Measurements from ENCODE around the gene SLC6A8.

The SLC6A8 gene

DNA sequence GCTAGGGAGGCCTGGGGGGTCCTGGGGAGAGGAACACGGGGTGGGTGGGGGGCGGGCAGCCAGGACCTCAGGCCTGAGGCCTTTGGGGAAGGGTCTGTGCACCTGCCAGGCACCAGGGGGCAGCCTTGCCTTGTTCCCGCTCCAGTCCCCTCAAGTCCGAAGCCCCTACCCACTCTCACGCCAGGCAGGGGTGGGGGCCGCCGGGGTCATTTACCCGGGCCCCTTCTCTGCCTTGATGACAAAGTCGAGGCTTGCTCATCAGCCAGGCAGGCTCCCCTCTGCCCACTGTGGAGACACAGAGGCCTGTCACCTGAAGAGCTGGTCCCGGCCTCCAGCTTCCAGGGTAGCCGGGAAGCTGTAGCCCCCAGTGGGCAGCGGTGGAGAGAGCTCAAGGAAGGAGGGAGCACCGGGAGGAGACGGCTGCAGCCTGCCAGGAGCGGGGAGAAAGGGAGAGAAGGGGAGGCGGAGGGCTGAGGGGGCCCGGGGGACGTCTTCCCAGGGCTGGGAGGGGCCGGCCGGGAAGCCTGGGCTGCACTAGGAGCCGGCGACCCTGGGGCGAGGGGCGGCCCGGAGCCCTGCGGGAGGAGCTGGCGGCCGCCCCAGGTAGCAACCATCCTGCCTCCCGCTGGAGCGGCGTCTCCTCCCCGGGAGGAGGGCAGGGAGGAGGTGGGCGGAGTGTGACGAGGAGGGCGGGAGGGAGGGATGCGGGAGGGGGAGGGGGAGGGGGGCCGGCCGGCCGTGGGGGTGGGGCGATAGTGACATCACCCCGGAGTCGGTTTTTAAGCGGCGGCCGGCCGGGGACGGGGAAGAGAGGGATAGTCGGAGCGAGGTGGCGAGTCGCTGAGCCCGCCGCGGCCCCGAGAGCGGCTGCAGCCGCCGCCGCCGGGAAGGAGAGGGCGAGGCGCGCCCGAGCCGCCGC, at the start of gene SLC6A8:
Gene SLC6A8, plus strand, starts transcription at position 806 of the 919 bp plus-strand sequence. CDS start 649 bp downstream, outside the sequence.
- DNase-seq (ENCODE audit: low spot score in 2 of 2): no peak
- peak within 1 kb of the TSS; percentile 72 for H3K4me3 Mint-ChIP-seq
- H3K27ac Mint-ChIP-seq (ENCODE audit: low read depth): no peak within 1 kb of the TSS
- H3K27me3 Mint-ChIP-seq: no peaks in the 10 kb centered on the region
- peaks cover 4% of the 10 kb centered on the region for H3K36me3 Mint-ChIP-seq (ENCODE audit: insufficient read depth)
- H3K9me3 Mint-ChIP-seq: no peaks in the 10 kb centered on the region
- H3K4me1 Mint-ChIP-seq: no peaks in the 10 kb centered on the region
- no peak for ATAC-seq (replicated peaks; ENCODE audit: extremely low read depth, poor library complexity, severe bottlenecking)

DNA sequence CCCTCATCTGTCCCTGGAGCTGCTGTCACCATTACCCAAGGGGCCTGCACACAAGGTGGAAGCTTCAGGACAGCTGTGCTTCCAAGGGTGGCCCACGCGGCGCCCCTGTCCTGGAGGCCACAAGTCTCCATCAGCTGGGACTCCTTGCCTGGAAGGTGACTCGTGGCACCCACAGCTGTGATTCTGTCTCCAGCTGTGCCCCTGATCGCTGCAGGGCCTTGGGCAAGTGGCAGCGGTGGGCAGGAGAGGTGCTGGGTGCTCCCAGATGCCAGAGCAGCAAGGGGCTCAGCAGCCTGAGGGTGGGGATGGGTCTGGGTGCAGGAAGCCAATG, 49.7 kb upstream of the SLC6A8 start:
- no peak for DNase-seq (ENCODE audit: low spot score in 2 of 2)
- H3K27me3 Mint-ChIP-seq: peaks cover 21% of the 10 kb centered on the region

DNA sequence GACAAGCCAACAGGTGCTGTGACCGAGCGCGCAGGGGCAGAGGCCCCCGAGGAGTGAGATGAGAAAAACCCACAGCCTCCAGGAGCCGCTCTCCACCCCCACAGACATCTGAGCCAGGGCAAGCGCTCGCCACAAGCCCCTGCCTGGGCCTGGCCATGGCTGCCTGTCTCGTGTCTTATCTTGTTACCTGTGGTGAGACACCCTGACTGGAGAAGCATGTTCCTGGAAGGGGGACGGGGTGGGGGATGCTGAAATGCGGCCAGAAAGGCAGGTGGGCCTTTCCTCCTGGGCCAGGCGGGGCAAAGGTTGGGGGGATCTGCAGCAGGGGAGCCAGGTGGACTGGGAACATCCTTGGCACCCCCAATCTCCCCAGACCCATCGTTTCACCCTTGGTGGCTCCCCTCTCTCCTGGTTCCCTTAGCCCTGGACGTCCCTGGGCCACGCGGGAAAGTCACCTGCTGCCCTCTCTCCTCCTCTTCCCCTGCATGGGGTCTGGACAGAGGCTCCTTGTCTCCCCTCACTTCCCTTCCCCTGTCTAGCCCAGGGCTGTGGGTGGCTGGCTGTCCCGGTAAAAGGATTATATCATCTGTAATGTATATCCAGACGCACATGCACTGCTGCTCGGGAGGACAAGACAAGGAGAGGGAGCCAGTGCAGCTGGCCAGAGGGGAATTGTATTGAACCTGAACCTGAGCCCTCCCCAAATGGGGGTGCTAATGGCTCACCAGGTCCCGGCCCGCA, 49.1 kb upstream of the SLC6A8 start:
- peaks cover 1% of the 10 kb centered on the region for H3K36me3 Mint-ChIP-seq (ENCODE audit: insufficient read depth)
- no peak overlapping the region for H3K27ac Mint-ChIP-seq (ENCODE audit: low read depth)
- peaks cover 5% of the 10 kb centered on the region for H3K4me1 Mint-ChIP-seq
- H3K4me3 Mint-ChIP-seq: no peak overlapping the region
- no peak for DNase-seq (ENCODE audit: low spot score in 2 of 2)
- H3K9me3 Mint-ChIP-seq: no peaks in the 10 kb centered on the region
- H3K27me3 Mint-ChIP-seq: peaks cover 25% of the 10 kb centered on the region
- ATAC-seq (replicated peaks; ENCODE audit: extremely low read depth, poor library complexity, severe bottlenecking): no peak

More for the DNA sequence above, 49.7 kb upstream of the SLC6A8 start:
- no peaks in the 10 kb centered on the region for H3K9me3 Mint-ChIP-seq
- H3K4me3 Mint-ChIP-seq: no peak overlapping the region
- H3K27ac Mint-ChIP-seq (ENCODE audit: low read depth): no peak overlapping the region
- H3K36me3 Mint-ChIP-seq (ENCODE audit: insufficient read depth): no peaks in the 10 kb centered on the region
- peaks cover 4% of the 10 kb centered on the region for H3K4me1 Mint-ChIP-seq
- ATAC-seq (replicated peaks; ENCODE audit: extremely low read depth, poor library complexity, severe bottlenecking): no peak

DNA sequence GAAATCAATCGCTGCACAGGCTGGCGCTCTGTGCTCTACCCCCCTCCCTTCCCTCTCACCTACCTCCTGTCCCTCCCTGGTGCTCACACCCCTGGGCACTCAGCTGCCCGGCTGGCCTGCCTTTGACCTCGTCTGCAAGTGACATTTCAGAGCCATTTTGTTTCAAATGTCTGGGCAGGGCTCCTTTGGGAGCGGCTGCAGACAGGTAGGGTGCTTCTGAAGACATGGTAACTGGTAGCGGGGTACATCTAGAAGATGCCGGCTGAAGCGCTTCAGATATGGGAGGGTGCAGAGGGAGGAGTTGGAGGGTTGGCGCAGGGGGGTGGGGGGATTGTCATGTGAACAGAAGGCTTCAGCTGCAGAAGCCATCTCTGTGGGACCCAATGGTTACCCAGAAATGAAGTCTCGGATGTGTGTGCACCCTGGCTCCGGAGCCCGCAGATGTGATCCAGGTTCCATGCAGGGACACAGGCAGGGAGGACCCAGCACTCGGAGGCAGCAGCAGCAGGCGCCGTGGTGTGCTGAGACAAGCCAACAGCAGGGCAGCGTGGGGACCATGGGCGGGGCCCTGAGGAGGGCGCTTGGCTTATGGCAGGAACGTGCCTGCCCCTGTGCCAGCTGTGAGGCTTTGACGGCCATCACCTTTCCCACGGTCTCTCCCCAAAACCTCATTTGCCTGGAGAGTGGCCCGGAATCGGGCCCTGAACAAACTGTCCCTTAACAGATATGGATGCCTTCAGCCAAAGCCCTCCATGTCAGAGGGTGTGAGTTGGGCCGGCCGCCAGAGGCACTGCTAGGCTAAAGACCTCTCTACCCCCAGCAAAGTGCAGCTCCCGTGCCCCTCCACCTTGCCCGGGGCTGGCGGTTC, 48.3 kb upstream of the SLC6A8 start:
- Mint-ChIP-seq H3K4me3 (no peak overlapping the region), H3K4me1 (peaks cover 5% of the 10 kb centered on the region), H3K9me3 (no peaks in the 10 kb centered on the region), H3K36me3 (ENCODE audit: insufficient read depth) (peaks cover 1% of the 10 kb centered on the region), H3K27me3 (peaks cover 25% of the 10 kb centered on the region), H3K27ac (ENCODE audit: low read depth) (no peak overlapping the region)
- DNase-seq (ENCODE audit: low spot score in 2 of 2): no peak
- no peak for ATAC-seq (replicated peaks; ENCODE audit: extremely low read depth, poor library complexity, severe bottlenecking)

DNA sequence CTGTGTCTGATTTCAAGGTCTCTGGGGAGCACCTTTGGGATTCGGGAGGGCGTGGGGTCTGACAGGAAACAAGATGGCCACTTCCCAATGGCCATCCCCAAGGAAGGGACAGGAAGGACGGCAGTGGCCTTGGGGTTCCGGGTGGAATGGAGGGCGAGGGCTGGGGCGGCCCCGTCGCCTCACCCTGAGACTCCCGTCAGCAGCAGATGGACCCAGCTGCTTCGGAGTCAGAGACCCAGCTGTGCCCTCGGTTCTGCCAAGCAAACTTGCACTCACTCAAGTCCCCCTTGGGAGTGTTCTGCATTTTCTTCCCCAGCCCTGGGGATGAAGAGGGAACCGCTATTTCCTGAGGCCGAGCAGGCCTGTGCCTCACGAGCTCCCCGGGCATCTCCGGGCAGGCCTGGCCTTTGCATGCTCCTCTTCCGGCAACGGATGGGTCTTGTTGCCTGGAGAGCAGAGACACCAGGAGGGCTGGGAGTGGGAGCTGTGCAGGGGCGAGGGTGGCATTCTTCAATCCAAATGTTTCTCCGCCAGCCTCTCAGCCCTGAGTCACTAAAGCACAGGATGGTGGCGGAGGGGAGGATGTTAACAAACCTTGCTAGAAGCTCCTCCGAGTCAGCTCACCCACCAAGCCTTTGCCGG, 47.6 kb upstream of the SLC6A8 start:
- Mint-ChIP-seq H3K4me1 (peaks cover 5% of the 10 kb centered on the region), H3K27ac (ENCODE audit: low read depth) (no peak overlapping the region), H3K36me3 (ENCODE audit: insufficient read depth) (peaks cover 1% of the 10 kb centered on the region), H3K4me3 (no peak overlapping the region), H3K9me3 (no peaks in the 10 kb centered on the region), H3K27me3 (peaks cover 33% of the 10 kb centered on the region)
- ATAC-seq (replicated peaks; ENCODE audit: extremely low read depth, poor library complexity, severe bottlenecking): no peak
- no peak for DNase-seq (ENCODE audit: low spot score in 2 of 2)

DNA sequence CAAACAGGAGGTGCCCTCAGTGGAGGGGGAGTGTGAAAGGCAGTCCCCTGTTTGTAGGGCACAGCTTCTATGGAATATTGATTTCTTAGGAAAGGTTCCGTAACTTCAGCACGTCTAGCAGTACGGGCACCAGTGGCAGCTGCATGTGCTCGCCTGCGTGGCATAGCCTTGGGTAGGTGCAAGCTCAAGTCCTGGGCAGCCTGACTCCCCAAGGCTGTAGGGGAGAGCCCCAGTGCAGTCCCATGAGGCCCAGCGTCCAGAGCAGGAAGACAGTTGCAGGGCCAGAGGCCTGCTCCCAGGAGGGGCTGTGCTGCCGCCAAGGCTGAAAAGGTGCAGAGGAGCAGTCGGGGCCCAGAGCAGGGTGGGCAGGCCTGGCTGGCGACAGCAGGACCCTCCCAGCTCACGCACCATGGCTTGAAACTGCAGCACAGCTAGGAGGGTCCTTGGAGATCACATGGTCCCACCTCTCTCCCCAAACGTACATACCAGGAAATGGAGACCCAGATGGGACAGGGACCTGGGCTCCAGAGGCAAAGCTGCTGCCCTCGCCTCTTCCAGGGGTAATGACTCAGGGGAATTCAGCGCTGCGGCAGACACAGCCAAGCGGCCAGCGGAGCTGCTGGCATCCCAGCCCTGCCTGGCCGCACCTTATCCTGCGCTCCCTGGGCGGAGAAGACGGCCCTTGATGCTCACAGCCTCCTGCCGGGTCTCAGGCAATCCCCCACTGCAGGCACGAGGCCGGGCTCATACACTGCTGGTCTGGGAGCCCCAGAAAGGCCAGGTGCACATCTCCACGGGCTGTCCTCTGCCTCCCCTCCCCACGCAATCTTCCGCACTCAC, 46.8 kb upstream of the SLC6A8 start:
- Mint-ChIP-seq H3K27me3 (peaks cover 41% of the 10 kb centered on the region), H3K4me3 (no peak overlapping the region), H3K27ac (ENCODE audit: low read depth) (no peak overlapping the region), H3K36me3 (ENCODE audit: insufficient read depth) (peaks cover 1% of the 10 kb centered on the region), H3K4me1 (peaks cover 5% of the 10 kb centered on the region), H3K9me3 (no peaks in the 10 kb centered on the region)
- DNase-seq (ENCODE audit: low spot score in 2 of 2) (no peak), ATAC-seq (replicated peaks; ENCODE audit: extremely low read depth, poor library complexity, severe bottlenecking) (no peak)

DNA sequence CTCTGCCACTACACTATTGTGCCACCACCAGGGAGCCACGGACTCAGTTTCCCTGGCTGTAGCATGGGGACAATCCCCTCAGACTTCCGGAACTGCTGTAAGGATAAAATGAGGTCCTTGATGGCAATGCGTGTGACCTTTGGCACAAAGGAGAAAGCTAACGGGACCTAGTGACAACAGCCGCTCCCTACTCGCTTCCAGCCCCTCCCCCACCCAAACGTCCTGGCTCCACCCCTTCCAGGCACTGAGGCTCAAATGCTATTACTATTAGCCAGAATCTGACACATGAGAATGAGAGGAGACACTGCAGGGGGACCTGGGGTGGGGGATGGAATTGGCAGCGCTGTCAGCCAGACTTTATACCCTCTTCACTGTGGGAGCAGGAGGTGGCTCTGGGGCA, 46.1 kb upstream of the SLC6A8 start:
- H3K4me1 Mint-ChIP-seq: peaks cover 5% of the 10 kb centered on the region
- no peak for DNase-seq (ENCODE audit: low spot score in 2 of 2)
- peaks cover 46% of the 10 kb centered on the region for H3K27me3 Mint-ChIP-seq
- H3K9me3 Mint-ChIP-seq: no peaks in the 10 kb centered on the region
- ATAC-seq (replicated peaks; ENCODE audit: extremely low read depth, poor library complexity, severe bottlenecking): no peak
- H3K36me3 Mint-ChIP-seq (ENCODE audit: insufficient read depth): peaks cover 1% of the 10 kb centered on the region
- no peak overlapping the region for H3K27ac Mint-ChIP-seq (ENCODE audit: low read depth)
- no peak overlapping the region for H3K4me3 Mint-ChIP-seq

DNA sequence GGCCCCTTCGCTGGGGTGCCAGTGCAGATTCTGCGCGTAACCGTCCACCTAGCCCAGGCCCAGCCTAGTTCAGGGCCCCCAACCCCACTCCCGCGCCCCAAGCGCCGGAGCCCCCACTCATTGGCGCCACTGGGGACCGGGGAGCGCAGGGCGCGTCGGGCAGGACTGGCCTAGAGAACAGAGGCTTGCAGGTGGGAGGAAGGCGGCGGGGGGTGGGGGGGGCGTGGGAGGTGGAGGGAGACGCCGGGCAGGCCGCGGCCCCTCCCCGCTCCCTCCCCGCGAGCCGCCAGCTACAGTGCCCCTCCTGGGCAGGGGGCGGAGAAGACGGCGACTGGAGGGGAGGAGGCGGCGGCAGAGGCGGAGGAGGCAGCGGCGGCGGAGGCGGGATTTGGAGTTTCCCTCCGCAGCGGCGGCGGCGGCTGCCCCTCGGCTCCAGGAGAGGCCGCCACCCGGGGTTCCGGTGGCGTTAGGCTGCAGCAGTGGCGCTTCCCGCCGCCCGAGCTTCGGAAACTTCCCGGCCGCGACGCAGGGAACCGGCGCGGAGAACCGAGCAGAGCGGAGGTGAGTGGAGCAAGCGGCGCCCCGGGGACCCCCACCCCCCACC, 45.6 kb upstream of the SLC6A8 start:
- Mint-ChIP-seq H3K27me3 (peaks cover 46% of the 10 kb centered on the region), H3K4me1 (peaks cover 5% of the 10 kb centered on the region), H3K9me3 (no peaks in the 10 kb centered on the region), H3K27ac (ENCODE audit: low read depth) (no peak overlapping the region), H3K36me3 (ENCODE audit: insufficient read depth) (peaks cover 1% of the 10 kb centered on the region), H3K4me3 (no peak overlapping the region)
- no peak for ATAC-seq (replicated peaks; ENCODE audit: extremely low read depth, poor library complexity, severe bottlenecking)
- no peak for DNase-seq (ENCODE audit: low spot score in 2 of 2)

DNA sequence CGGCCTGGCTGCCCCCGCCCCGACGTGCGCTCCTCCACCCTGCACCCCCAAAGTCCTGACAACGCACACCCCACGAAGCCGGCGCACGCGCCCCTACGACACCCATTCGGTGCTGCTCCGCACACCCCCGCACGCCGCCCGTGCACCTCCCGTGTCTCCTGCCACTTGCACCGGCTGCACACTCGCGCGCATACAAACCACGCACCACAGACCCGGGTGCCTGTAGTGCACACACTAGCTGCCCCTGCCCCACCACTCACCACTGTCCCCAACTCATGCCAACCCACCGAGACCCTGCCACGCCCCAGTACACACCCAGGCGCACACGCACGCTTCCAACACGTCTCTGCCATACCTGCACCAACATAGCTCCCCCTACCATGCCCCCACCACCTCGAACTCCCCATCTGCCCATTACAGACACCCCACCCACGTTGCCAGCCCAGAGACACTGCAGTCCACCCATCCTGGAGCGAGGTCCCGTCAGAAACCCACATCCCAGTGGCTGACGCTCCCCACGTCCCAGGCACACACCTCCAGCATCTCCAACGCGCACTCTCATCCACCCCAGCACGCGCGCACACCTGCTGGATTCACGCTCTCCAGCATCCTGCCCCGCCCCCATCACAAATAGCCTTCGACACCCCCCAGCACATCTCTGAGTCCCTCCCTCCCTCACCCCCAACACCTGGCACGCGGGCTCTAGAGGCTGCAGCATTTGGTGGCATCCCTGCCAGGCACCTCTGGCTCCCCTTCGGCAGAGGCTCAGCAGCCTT, 44.9 kb upstream of the SLC6A8 start:
- H3K9me3 Mint-ChIP-seq: no peaks in the 10 kb centered on the region
- no peak overlapping the region for H3K27ac Mint-ChIP-seq (ENCODE audit: low read depth)
- H3K27me3 Mint-ChIP-seq: peaks cover 46% of the 10 kb centered on the region
- no peak for DNase-seq (ENCODE audit: low spot score in 2 of 2)
- ATAC-seq (replicated peaks; ENCODE audit: extremely low read depth, poor library complexity, severe bottlenecking): no peak
- H3K36me3 Mint-ChIP-seq (ENCODE audit: insufficient read depth): peaks cover 1% of the 10 kb centered on the region
- H3K4me1 Mint-ChIP-seq: peaks cover 5% of the 10 kb centered on the region
- peak overlapping the region; percentile 40 for H3K4me3 Mint-ChIP-seq

DNA sequence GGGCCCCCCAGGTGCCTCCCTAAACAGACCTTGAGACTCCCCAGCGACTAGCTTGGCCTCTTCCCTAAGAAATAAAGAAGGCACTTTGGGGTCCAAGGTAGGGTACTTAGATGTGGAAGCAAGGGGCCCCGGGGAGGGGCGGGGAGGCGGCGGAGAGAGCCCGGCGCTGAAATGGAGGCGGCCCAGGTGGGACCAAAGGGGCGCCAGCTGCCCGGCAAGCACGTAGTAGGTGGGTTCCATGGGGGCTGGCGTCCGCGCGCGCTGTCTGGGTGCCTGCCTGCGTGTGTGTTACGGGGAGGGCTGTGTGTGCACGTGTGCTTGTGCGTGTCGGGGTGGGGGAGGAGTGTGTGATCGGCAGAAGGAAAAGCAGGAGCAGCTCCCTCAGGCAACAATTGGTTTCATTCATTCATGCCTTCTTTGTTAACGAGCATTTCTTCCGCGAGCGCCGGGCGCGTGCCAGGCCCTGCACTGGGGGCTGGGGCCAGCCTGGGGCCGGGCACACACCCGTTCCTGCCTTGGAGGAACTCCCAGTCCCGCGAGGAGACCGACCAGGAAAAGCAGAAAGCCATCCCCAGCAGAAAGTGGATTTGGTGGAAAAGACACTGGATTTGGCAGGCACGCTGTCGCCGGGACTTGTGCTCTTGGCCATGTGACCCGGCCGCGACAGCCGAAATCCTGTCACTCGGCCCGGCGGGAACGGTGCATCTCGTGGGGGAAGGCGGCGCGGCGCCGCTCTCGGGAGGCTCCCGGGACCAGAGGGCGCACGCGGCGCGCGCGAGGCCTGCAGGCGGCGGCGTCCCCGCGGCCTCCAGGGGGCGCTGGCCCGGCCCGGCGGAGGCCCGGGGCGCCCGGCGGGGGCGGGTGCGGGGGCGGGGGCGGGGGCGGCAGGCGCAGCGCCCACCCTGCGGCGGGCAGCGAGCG, 44.0 kb upstream of the SLC6A8 start:
- Mint-ChIP-seq H3K4me1 (peaks cover 5% of the 10 kb centered on the region), H3K36me3 (ENCODE audit: insufficient read depth) (peaks cover 1% of the 10 kb centered on the region), H3K27me3 (peaks cover 46% of the 10 kb centered on the region), H3K9me3 (no peaks in the 10 kb centered on the region), H3K4me3 (no peak overlapping the region), H3K27ac (ENCODE audit: low read depth) (no peak overlapping the region)
- DNase-seq (ENCODE audit: low spot score in 2 of 2): no peak
- no peak for ATAC-seq (replicated peaks; ENCODE audit: extremely low read depth, poor library complexity, severe bottlenecking)
